OCI-LY1 (cell line): ENCODE measurements around the gene COIL.
"Not testable (repeated sequence)": the region's sequence is repeated elsewhere in the genome, so short reads cannot be mapped to it uniquely, and the experiment has no call there.

Source experiments
- H2AFZ ChIP-seq: fragments of 200-600 bp; sonication (generic), shearing (Covaris generic); 2 replicates; pipeline ENCODE4 v1.6.0; 2014; ENCODE audit warnings: antibody characterized with exemption, mild to moderate bottlenecking, low read length
- H3F3A ChIP-seq: fragments of 200-600 bp; sonication (generic), shearing (Covaris generic); 2 replicates; pipeline ENCODE4 v1.6.0; 2014; ENCODE audit warnings: mild to moderate bottlenecking, antibody characterized with exemption, low read length, moderate library complexity; ENCODE audit not compliant: insufficient read depth
- H3K27ac ChIP-seq: fragments of 200-600 bp; sonication (generic); 2 replicates; pipeline ENCODE4 v1.5.1; 2014; ENCODE audit warnings: low read length, mixed run types, mild to moderate bottlenecking, low read depth; ENCODE audit not compliant: poor library complexity, severe bottlenecking
- H3K27me3 ChIP-seq: fragments of 200-600 bp; sonication (generic); 2 replicates; pipeline ENCODE4 v1.6.0; 2014; ENCODE audit warnings: antibody characterized with exemption, mild to moderate bottlenecking, low read length, moderate library complexity; ENCODE audit not compliant: insufficient read depth
- H3K36me3 ChIP-seq: fragments of 200-600 bp; sonication (generic); 2 replicates; pipeline ENCODE4 v1.6.1; 2014; ENCODE audit warnings: mild to moderate bottlenecking, antibody characterized with exemption, low read length, moderate library complexity, mixed read lengths; ENCODE audit not compliant: insufficient read depth
- H3K4me1 ChIP-seq: fragments of 200-600 bp; sonication (generic); 2 replicates; pipeline ENCODE4 v1.5.1; 2014; ENCODE audit warnings: mild to moderate bottlenecking, low read length, moderate library complexity; ENCODE audit not compliant: insufficient read depth, severe bottlenecking
- H3K4me2 ChIP-seq: fragments of 200-600 bp; sonication (generic), shearing (Covaris generic); 2 replicates; pipeline ENCODE4 v1.6.1; 2014; ENCODE audit warnings: low read length
- H3K4me3 ChIP-seq: fragments of 200-600 bp; sonication (generic); 2 replicates; pipeline ENCODE4 v1.5.1; 2014; ENCODE audit warnings: low read length, low read depth, mild to moderate bottlenecking, mixed read lengths; ENCODE audit not compliant: poor library complexity, severe bottlenecking
- H3K79me2 ChIP-seq: fragments of 200-600 bp; shearing (Covaris generic); 2 replicates; pipeline ENCODE4 v1.6.1; 2016; ENCODE audit warnings: mixed run types, low read length, mixed read lengths; ENCODE audit not compliant: insufficient read depth
- H3K9ac ChIP-seq: fragments of 200-600 bp; sonication (generic), shearing (Covaris generic); 2 replicates; pipeline ENCODE4 v1.6.1; 2014; ENCODE audit warnings: mild to moderate bottlenecking, low read length, mixed read lengths
- H3K9me2 ChIP-seq: fragments of 200-600 bp; sonication (generic), shearing (Covaris generic); 2 replicates; pipeline ENCODE4 v1.6.1; 2014; ENCODE audit warnings: low read depth, mild to moderate bottlenecking, low read length, mixed read lengths
- H3K9me3 ChIP-seq: fragments of 200-600 bp; shearing (Covaris generic); 2 replicates; pipeline ENCODE4 v1.6.1; 2014; ENCODE audit warnings: low read length, mixed read lengths
- H4K20me1 ChIP-seq: fragments of 200-600 bp; sonication (generic), shearing (Covaris generic); 2 replicates; pipeline ENCODE4 v1.6.0; 2016; ENCODE audit warnings: mild to moderate bottlenecking, low read length; ENCODE audit not compliant: insufficient read depth
- CTCF ChIP-seq: fragments of 200-600 bp; sonication (generic), shearing (Covaris generic); IDR thresholded peaks from 2 replicates; pipeline ENCODE4 v1.5.1; 2017; ENCODE audit warnings: mild to moderate bottlenecking, antibody characterized with exemption, low read length, moderate library complexity, mixed read lengths
- EZH2 ChIP-seq: fragments of 200-600 bp; sonication (generic), shearing (Covaris generic); IDR thresholded peaks from 2 replicates; pipeline ENCODE4 v1.8.0; 2017; ENCODE audit warnings: borderline replicate concordance, mixed run types, mild to moderate bottlenecking, antibody characterized with exemption, low read length, moderate library complexity, mixed read lengths

The COIL gene

GRCh38 chr17:56939869-56940484 is 20.9 kb downstream of the COIL start:
- no peak overlapping the region for H3K9ac ChIP-seq
- no peak overlapping the region for H2AFZ ChIP-seq
- TF ChIP-seq EZH2 (no peak), CTCF (peak; percentile 82)
- H3K36me3 ChIP-seq = peaks cover 82% of the 10 kb centered on the region
- no peak overlapping the region for H3K27ac ChIP-seq
- no peaks in the 10 kb centered on the region for H3K79me2 ChIP-seq
- H3K4me3 ChIP-seq = no peak overlapping the region
- H3K4me2 ChIP-seq = no peak overlapping the region
- no peaks in the 10 kb centered on the region for H3F3A ChIP-seq
- H3K9me3 ChIP-seq = no peaks in the 10 kb centered on the region
- H3K9me2 ChIP-seq = no peaks in the 10 kb centered on the region
- no peaks in the 10 kb centered on the region for H3K4me1 ChIP-seq
- H4K20me1 ChIP-seq = no peaks in the 10 kb centered on the region
- H3K27me3 ChIP-seq = no peaks in the 10 kb centered on the region

GRCh38 chr17:56938206-56938605 is 22.6 kb downstream of the COIL start:
- not testable (repeated sequence) for H3K79me2 ChIP-seq, H2AFZ ChIP-seq, H3F3A ChIP-seq, H3K4me1 ChIP-seq, H3K9me2 ChIP-seq, H3K4me2 ChIP-seq, H3K9me3 ChIP-seq, H3K9ac ChIP-seq, H3K4me3 ChIP-seq, H3K27ac ChIP-seq, H4K20me1 ChIP-seq, H3K27me3 ChIP-seq
- peaks cover 77% of the 10 kb centered on the region for H3K36me3 ChIP-seq

- peaks cover 77% of the 10 kb centered on the region for H3K36me3 ChIP-seq
- H2AFZ ChIP-seq = no peak overlapping the region
- H3K4me3 ChIP-seq = no peak overlapping the region
- no peak overlapping the region for H3K27ac ChIP-seq
- H3K79me2 ChIP-seq = no peaks in the 10 kb centered on the region
- no peak overlapping the region for H3K9ac ChIP-seq
- H3F3A ChIP-seq = no peaks in the 10 kb centered on the region
- H3K9me3 ChIP-seq = no peaks in the 10 kb centered on the region
- no peaks in the 10 kb centered on the region for H3K9me2 ChIP-seq
- H3K27me3 ChIP-seq = no peaks in the 10 kb centered on the region
- H4K20me1 ChIP-seq = no peaks in the 10 kb centered on the region
- no peaks in the 10 kb centered on the region for H3K4me1 ChIP-seq
- TF ChIP-seq EZH2 = no peak
- no peak for TF ChIP-seq CTCF
- no peak overlapping the region for H3K4me2 ChIP-seq
Measured at GRCh38 chr17:56937687-56938086, 23.2 kb downstream of the COIL start.

GRCh38 chr17:56936697-56937322 is 24.0 kb downstream of the COIL start:
- Histone ChIP-seq H3F3A (no peaks in the 10 kb centered on the region), H2AFZ (no peak overlapping the region), H3K9me2 (no peaks in the 10 kb centered on the region), H3K4me2 (no peak overlapping the region), H3K4me1 (no peaks in the 10 kb centered on the region), H3K27ac (no peak overlapping the region), H3K4me3 (no peak overlapping the region), H3K9me3 (0 out of 2 replicates have a peak, but pooled peaks cover 1% of the 10 kb centered on the region), H3K79me2 (no peaks in the 10 kb centered on the region), H4K20me1 (no peaks in the 10 kb centered on the region), H3K9ac (no peak overlapping the region), H3K36me3 (peaks cover 71% of the 10 kb centered on the region), H3K27me3 (no peaks in the 10 kb centered on the region)
- no peak for TF ChIP-seq EZH2
- TF ChIP-seq CTCF = no peak
